ENCODE measurements around the gene PRKD1.

Gene PRKD1

DNA sequence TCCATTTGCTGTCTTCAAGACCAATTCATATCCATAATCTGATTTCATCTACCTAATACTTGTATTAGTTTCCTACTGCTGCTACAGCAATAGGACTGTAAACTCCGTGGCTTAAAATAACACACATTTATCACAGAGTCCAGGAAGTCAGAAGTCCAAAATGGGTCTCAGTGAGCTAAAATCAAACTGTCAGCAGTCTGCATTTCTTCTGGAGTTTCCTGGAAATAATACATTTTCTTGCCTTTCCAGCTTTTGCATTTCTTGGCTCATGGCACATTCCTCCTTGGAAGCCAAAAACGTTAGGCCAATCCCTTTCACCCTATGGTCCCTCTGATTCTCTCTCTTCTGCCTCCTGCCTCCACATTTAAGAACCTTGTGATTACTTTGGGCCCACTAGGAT, 239.8 kb downstream of the PRKD1 start:
- Histone ChIP-seq H3K27ac (no peak overlapping the region), H3K4me3 (ENCODE audit: low read depth, low read length) (no peak overlapping the region), H3K36me3 (replicated peaks) (no peaks in the 10 kb centered on the region), H3K27me3 (replicated peaks) (no peaks in the 10 kb centered on the region)
- in situ Hi-C loops (cut with HindIII; ENCODE audit: low pct_ligation_motif_present, low sequenced_read_pairs), result no loop called here
- TF ChIP-seq, protein P1, sequence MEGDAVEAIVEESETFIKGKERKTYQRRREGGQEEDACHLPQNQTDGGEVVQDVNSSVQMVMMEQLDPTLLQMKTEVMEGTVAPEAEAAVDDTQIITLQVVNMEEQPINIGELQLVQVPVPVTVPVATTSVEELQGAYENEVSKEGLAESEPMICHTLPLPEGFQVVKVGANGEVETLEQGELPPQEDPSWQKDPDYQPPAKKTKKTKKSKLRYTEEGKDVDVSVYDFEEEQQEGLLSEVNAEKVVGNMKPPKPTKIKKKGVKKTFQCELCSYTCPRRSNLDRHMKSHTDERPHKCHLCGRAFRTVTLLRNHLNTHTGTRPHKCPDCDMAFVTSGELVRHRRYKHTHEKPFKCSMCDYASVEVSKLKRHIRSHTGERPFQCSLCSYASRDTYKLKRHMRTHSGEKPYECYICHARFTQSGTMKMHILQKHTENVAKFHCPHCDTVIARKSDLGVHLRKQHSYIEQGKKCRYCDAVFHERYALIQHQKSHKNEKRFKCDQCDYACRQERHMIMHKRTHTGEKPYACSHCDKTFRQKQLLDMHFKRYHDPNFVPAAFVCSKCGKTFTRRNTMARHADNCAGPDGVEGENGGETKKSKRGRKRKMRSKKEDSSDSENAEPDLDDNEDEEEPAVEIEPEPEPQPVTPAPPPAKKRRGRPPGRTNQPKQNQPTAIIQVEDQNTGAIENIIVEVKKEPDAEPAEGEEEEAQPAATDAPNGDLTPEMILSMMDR (IDR thresholded peaks at IDR 0.05; ENCODE audit: low read depth, low read length, missing control alignments), result no peak
- DNase-seq, result no peak

DNA sequence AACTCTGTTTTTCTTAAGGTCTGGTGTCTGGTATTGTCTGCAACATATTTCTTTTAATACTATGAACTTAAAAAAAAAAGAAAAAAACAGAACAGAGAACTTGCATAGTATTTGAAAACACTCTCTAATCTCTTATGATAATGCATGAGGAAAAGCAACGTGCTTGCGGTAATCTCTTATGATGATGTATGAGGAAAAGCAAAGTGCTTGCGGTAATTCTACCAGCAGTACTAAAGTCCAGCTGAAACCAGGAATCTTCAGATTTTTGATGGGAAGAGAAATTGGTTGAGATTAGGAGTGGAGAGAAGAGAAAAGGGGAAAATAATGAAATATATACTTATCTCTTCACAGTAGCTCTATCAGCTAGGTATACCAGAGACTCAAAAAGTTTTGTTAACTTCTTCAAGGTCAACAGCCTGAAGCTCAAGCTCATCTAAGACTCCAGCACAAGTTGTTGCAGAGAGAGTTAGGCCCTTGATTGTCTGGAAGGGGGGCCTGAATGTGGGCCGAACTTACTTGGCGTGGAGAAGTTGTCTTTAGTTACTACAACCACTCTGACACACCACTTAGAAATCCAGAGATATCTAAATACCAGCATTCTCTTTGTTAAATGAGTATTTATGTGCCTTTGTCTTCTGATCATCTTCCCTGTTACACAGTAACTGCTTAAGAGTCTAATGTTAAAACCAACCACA, 240.4 kb downstream of the PRKD1 start:
- Histone ChIP-seq H3K36me3 (replicated peaks) (no peaks in the 10 kb centered on the region), H3K27ac (no peak overlapping the region), H3K27me3 (replicated peaks) (no peaks in the 10 kb centered on the region), H3K4me3 (ENCODE audit: low read depth, low read length) (no peak overlapping the region)
- in situ Hi-C loops (cut with HindIII; ENCODE audit: low pct_ligation_motif_present, low sequenced_read_pairs), result no loop called here
- no peak for DNase-seq
- TF ChIP-seq, protein P1 (IDR thresholded peaks at IDR 0.05; ENCODE audit: low read depth, low read length, missing control alignments), result no peak

DNA sequence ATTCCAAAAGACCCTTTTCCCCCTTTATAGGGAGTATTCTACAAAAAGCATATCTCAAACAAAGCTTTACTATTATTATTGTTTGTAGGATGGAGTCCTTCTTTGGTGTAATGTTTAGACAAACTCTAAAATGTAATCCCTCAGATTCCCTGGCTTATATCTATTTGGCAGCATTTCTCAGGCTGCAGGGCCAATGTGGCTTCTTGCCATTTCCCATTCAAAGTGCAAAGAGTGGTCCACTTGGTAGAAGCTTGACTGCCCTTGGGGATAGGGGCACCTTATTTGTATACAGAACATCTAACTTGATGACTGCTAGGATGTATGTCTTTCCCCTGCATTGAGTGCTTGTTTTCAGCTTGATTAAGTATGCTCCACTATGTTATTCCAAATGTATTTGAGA, 242.7 kb downstream of the PRKD1 start:
- TF ChIP-seq, protein P1 (IDR thresholded peaks at IDR 0.05; ENCODE audit: low read depth, low read length, missing control alignments), result no peak
- no peak overlapping the region for H3K27ac ChIP-seq
- DNase-seq, result no peak
- H3K4me3 ChIP-seq (ENCODE audit: low read depth, low read length), result no peak overlapping the region
- no peaks in the 10 kb centered on the region for H3K36me3 ChIP-seq (replicated peaks)
- in situ Hi-C loops (cut with HindIII; ENCODE audit: low pct_ligation_motif_present, low sequenced_read_pairs), result no loop called here
- H3K27me3 ChIP-seq (replicated peaks), result no peaks in the 10 kb centered on the region

DNA sequence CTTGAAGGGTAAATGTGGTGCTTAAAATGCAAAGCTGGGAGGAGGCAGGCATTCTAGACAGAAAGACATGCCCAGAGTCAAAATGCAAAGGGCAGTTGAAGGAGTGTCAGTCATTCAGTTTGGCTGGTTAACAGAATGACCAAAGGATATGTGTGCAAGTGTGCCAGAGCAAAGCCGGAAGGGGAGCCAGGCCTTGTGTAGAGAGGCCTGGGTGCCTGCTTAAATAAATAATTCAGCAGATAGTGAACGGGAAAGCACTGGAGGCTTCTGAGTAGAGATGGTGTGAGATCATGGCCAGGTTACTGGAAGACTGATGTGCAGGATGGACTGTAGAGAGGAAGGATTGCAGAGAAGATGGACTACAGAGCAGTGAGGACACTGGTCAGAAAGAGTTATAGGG, 244.9 kb downstream of the PRKD1 start:
- DNase-seq, result no peak
- Histone ChIP-seq H3K4me3 (ENCODE audit: low read depth, low read length) (no peak overlapping the region), H3K27me3 (replicated peaks) (no peaks in the 10 kb centered on the region), H3K27ac (no peak overlapping the region), H3K36me3 (replicated peaks) (no peaks in the 10 kb centered on the region)
- TF ChIP-seq, protein P1 (IDR thresholded peaks at IDR 0.05; ENCODE audit: low read depth, low read length, missing control alignments), result no peak
- in situ Hi-C loops (cut with HindIII; ENCODE audit: low pct_ligation_motif_present, low sequenced_read_pairs), result no loop called here

DNA sequence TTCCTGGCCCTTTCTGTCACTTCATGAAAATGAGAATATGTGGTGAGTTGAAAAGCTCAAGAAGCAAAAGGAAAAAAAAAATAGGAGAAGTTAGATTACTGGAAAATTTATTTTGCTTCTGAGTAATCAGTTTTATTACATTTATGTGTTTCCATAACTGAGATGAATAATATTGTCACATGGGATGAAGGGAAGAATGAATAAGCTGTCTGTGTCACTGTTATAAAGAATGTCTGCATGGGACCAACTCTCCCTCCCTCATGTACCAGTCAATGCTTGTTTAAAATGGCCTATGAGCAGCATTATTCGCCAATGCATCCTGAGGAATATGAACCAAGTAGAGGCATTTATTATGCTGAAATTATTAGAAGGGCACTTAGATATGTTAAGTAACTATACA, 246.3 kb downstream of the PRKD1 start:
- no peaks in the 10 kb centered on the region for H3K36me3 ChIP-seq (replicated peaks)
- in situ Hi-C loops (cut with HindIII; ENCODE audit: low pct_ligation_motif_present, low sequenced_read_pairs), result no loop called here
- no peaks in the 10 kb centered on the region for H3K27me3 ChIP-seq (replicated peaks)
- no peak overlapping the region for H3K4me3 ChIP-seq (ENCODE audit: low read depth, low read length)
- DNase-seq, result no peak
- TF ChIP-seq, protein P1 (IDR thresholded peaks at IDR 0.05; ENCODE audit: low read depth, low read length, missing control alignments), result no peak
- H3K27ac ChIP-seq, result no peak overlapping the region
